T-cell (primary cell): ENCODE results near the gene CST4. TPM values are rescaled to one million over a fixed set of nuclear protein-coding genes. Genes with fewer than 3 reads are reported as not detected.
"Not testable (repeated sequence)": the region's sequence is repeated elsewhere in the genome, so short reads cannot be mapped to it uniquely, and the experiment has no call there.

Experiments used
- ATAC-seq, 4 experiments: fragments of 200-7000 bp in 3 of 4; fragments of 150-1000 bp in 1 of 4; cut with Tn5 transposase; replicated peaks in 1 of 4; 1 replicate in 3 of 4; 2 replicates in 1 of 4; pipeline ENCODE4 v1.10.0; 2021; ENCODE audit warnings: moderate library complexity in 3 of 4, mild to moderate bottlenecking in 2 of 4, moderate number of reproducible peaks in 1 of 4
- CTCF ChIA-PET, 2 donors: fragments of 300-600 bp; sonication (Branson Sonifier 250); formaldehyde crosslinking; loops; one replicate each; lab custom pipeline; 2022; ENCODE audit warnings: antibody characterized with exemption in 2 of 2; lab: Charles Lee
- POLR2A ChIA-PET, 2 donors: fragments of 300-600 bp; sonication (Branson Sonifier 250); formaldehyde crosslinking; loops; one replicate each; lab custom pipeline; 2022; ENCODE audit warnings: antibody characterized with exemption in 2 of 2; lab: Charles Lee
- DNase-seq, 35 experiments: peaks; one replicate each; pipeline versions ENCODE4 v3.0.0 to v3.0.0-alpha.2; 2013 to 2023
- H3K27ac ChIP-seq: one replicate; pipeline ENCODE4 v1.5.1; 2013; ENCODE audit warnings: low read length
- H3K27me3 ChIP-seq, 2 experiments: replicated peaks in 1 of 2; 1 replicate in 1 of 2; 2 replicates in 1 of 2; pipeline versions ENCODE4 v1.6.1 to v1.7.0; 2013; ENCODE audit warnings: low read length in 1 of 2, mixed read lengths in 1 of 2; ENCODE audit not compliant: control insufficient read depth in 2 of 2, insufficient read depth in 2 of 2; ENCODE audit errors: extremely low read depth in 1 of 2
- H3K36me3 ChIP-seq, 2 donors: 1 replicate in 1 of 2; 2 replicates in 1 of 2; pipeline versions ENCODE4 v1.6.1 to v1.7.0; 2013; ENCODE audit warnings: low read length in 1 of 2; ENCODE audit not compliant: control insufficient read depth in 2 of 2, insufficient read depth in 1 of 2; ENCODE audit errors: extremely low read depth in 1 of 2
- H3K4me1 ChIP-seq, 2 experiments: 1 replicate in 1 of 2; 2 replicates in 1 of 2; pipeline versions ENCODE4 v1.6.1 to v1.7.0; 2013; ENCODE audit warnings: low read length in 2 of 2, mixed read lengths in 1 of 2; ENCODE audit not compliant: insufficient read depth in 2 of 2, control insufficient read depth in 1 of 2; ENCODE audit errors: extremely low read depth in 1 of 2
- H3K4me3 ChIP-seq, 2 donors: 1 replicate in 1 of 2; 2 replicates in 1 of 2; pipeline versions ENCODE4 v1.5.1 to v1.7.0; 2013; ENCODE audit warnings: mild to moderate bottlenecking in 2 of 2, low read length in 1 of 2, moderate library complexity in 1 of 2; ENCODE audit not compliant: control insufficient read depth in 1 of 2; ENCODE audit errors: extremely low read depth in 1 of 2
- H3K9me3 ChIP-seq: 2 replicates; pipeline ENCODE4 v1.7.0; 2013
- H3K27ac Mint-ChIP-seq, 2 donors: one replicate each; pipeline ENCODE4 v1.8.0; 2020 to 2021; ENCODE audit warnings: mild to moderate bottlenecking in 2 of 2, mixed read lengths in 2 of 2
- H3K27me3 Mint-ChIP-seq, 2 donors: one replicate each; pipeline ENCODE4 v1.8.0; 2021 to 2022; ENCODE audit warnings: mixed read lengths in 2 of 2
- H3K36me3 Mint-ChIP-seq: one replicate; pipeline ENCODE4 v1.8.0; 2021; ENCODE audit warnings: mixed read lengths
- H3K4me1 Mint-ChIP-seq, 3 donors: one replicate each; pipeline ENCODE4 v1.8.0; 2020 to 2022; ENCODE audit warnings: mixed read lengths in 3 of 3, mild to moderate bottlenecking in 1 of 3
- H3K4me3 Mint-ChIP-seq, 3 donors: one replicate each; pipeline ENCODE4 v1.8.0; 2020 to 2022; ENCODE audit warnings: mild to moderate bottlenecking in 3 of 3, mixed read lengths in 3 of 3, moderate library complexity in 3 of 3
- H3K9me3 Mint-ChIP-seq, 3 donors: one replicate each; pipeline ENCODE4 v1.8.0; 2020 to 2022; ENCODE audit warnings: mixed read lengths in 3 of 3
- WGBS: methylation state at CpG from one replicate; pipeline ENCODE4 v1.1.5; 2013; ENCODE audit warnings: missing lambda C conversion rate; ENCODE audit not compliant: insufficient coverage; 5-methylcytosine and 5-hydroxymethylcytosine counted together
- total RNA-seq, 35 experiments: library from RNA in 6 of 35; stranded (reverse) in 6 of 35; fragments of 120-200 nt in 1 of 35; gene quantifications; one replicate each; pipeline versions ENCODE4 v1.2.1 to v1.2.4 and lab custom pipeline; 2013 to 2026

The CST4 gene
- total RNA-seq, 5 donors from 2014 or later (not counting 1 experiment from before 2014, with no cell fraction given): not detected

DNA sequence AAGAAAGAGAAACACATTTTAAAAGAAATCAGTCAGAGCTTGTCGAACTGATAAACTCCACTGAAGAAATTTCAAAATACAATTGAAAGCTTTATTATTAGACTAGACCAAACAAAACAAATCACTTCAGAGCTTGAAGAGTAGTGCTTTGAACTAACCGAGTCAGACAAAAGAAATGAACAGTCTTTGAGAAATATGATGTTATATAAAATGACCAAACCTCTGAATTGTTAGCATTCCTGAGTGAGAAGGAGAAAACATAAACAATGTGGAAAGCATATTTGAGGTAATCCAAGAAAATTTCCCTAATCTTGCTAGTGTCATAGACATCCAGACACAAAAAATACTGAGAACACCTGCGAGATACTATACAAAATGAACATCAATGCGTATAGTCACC, 13.2 kb upstream of the CST4 start:
- ChIA-PET POLR2A (no interaction called here), CTCF (no interaction called here)
- Mint-ChIP-seq H3K9me3 (no peaks in the 10 kb centered on the region), H3K36me3 (no peaks in the 10 kb centered on the region), H3K4me1 (no peaks in the 10 kb centered on the region), H3K27me3 (peaks cover 6 to 12% of the 10 kb centered on the region in 2 donors), H3K4me3 (no peak overlapping the region), H3K27ac (no peak overlapping the region)
- no peaks in the 10 kb centered on the region for H3K9me3 ChIP-seq
- no peak overlapping the region for H3K27ac ChIP-seq
- peaks cover 0 to 4% of the 10 kb centered on the region in 2 experiments for H3K27me3 ChIP-seq
- H3K4me3 ChIP-seq: no peak overlapping the region
- no peaks in the 10 kb centered on the region for H3K4me1 ChIP-seq
- ATAC-seq (no peak), DNase-seq (no peak)
- H3K36me3 ChIP-seq: no peaks in the 10 kb centered on the region
- no CpG with 5 or more reads among the region's 4 CpGs for WGBS

DNA sequence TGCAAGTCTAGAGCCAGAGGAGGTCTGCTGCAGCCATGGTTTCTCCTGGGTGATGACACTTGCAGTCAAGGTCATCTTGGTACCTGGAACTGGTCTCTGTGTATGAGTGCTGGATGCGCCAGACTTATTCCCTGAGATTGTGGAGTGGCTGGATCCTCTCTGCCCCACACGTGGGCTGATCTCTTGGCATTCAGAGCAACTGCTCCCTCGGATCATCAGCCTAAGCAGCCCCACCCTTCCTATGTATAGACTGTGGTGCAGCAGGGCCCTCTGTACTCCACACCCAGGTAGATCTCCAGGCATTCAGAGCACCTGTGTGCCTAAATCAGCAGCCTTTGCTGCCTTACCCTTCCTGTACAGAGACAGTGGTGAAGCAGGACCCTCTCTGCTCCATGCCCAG, 12.1 kb upstream of the CST4 start:
- Histone ChIP-seq H3K9me3 (no peaks in the 10 kb centered on the region), H3K27ac (no peak overlapping the region), H3K27me3 (peaks cover 0 to 4% of the 10 kb centered on the region in 2 experiments), H3K36me3 (no peaks in the 10 kb centered on the region), H3K4me1 (no peaks in the 10 kb centered on the region), H3K4me3 (no peak overlapping the region)
- Mint-ChIP-seq H3K36me3 (no peaks in the 10 kb centered on the region), H3K27me3 (peaks cover 4 to 12% of the 10 kb centered on the region in 2 donors), H3K9me3 (no peaks in the 10 kb centered on the region), H3K4me3 (no peak overlapping the region), H3K27ac (no peak overlapping the region), H3K4me1 (no peaks in the 10 kb centered on the region)
- CTCF ChIA-PET: no interaction called here
- ATAC-seq (no peak), DNase-seq (no peak)
- POLR2A ChIA-PET: no interaction called here
- WGBS: 65% methylated on average over 2 of the region's 3 CpGs

DNA sequence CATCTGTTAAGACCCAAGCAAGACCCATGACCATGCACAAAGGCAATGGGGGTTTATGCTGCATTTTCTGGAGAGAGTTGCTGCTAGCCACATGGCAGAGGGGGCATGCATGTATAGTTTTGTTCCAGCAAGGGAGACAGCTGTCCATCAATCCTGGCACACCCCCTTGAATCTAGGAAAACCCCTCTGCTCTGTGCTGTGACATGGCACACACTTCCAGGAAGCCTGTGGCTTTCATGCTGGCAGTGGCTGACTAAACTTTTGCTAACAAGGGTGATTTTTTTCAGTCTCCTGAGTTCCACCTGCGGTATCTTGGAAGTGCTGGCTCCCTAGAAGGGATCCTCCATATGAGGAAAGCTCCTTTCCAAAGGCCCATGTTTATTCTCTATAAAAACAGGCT, 9.1 kb upstream of the CST4 start:
- peaks cover 0 to 4% of the 10 kb centered on the region in 2 experiments for H3K27me3 ChIP-seq
- H3K36me3 ChIP-seq: no peaks in the 10 kb centered on the region
- no peak overlapping the region for H3K4me3 Mint-ChIP-seq
- H3K27me3 Mint-ChIP-seq: peaks cover 8 to 17% of the 10 kb centered on the region in 2 donors
- no CpG with 5 or more reads among the region's 1 CpG for WGBS
- CTCF ChIA-PET: no interaction called here
- ATAC-seq (peak in 1 of 4 experiments; percentile 27), DNase-seq (no peak)
- POLR2A ChIA-PET: no interaction called here
- H3K4me3 ChIP-seq: no peak overlapping the region
- H3K27ac Mint-ChIP-seq: no peak overlapping the region
- H3K27ac ChIP-seq: no peak overlapping the region
- no peaks in the 10 kb centered on the region for H3K36me3 Mint-ChIP-seq
- H3K4me1 ChIP-seq: no peaks in the 10 kb centered on the region
- H3K4me1 Mint-ChIP-seq: no peaks in the 10 kb centered on the region
- no peaks in the 10 kb centered on the region for H3K9me3 Mint-ChIP-seq
- H3K9me3 ChIP-seq: no peaks in the 10 kb centered on the region

DNA sequence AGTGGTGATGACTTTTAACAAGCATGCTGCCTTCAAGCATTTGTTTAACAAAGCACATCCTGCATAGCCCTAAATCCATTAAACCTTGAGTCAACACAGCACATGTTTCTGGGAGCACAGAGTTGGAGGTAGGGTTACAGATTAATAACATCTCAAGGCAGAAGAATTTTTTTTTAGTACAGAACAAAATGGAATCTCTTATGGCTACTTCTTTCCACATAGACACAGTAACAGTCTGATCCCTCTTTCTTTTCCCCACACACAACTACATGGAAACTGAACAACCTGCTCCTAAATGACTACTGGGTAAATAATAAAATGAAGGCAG, 6.2 kb upstream of the CST4 start:
- ATAC-seq, CTCF ChIA-PET, POLR2A ChIA-PET, H3K4me1 ChIP-seq, DNase-seq, H3K4me3 ChIP-seq, H3K9me3 ChIP-seq, H3K36me3 ChIP-seq, H3K4me3 Mint-ChIP-seq, H3K27ac ChIP-seq, H3K27ac Mint-ChIP-seq, H3K4me1 Mint-ChIP-seq, H3K36me3 Mint-ChIP-seq, H3K9me3 Mint-ChIP-seq: not testable (repeated sequence)
- peaks cover 0 to 10% of the 10 kb centered on the region in 2 experiments for H3K27me3 ChIP-seq
- peaks cover 8 to 10% of the 10 kb centered on the region in 2 donors for H3K27me3 Mint-ChIP-seq

DNA sequence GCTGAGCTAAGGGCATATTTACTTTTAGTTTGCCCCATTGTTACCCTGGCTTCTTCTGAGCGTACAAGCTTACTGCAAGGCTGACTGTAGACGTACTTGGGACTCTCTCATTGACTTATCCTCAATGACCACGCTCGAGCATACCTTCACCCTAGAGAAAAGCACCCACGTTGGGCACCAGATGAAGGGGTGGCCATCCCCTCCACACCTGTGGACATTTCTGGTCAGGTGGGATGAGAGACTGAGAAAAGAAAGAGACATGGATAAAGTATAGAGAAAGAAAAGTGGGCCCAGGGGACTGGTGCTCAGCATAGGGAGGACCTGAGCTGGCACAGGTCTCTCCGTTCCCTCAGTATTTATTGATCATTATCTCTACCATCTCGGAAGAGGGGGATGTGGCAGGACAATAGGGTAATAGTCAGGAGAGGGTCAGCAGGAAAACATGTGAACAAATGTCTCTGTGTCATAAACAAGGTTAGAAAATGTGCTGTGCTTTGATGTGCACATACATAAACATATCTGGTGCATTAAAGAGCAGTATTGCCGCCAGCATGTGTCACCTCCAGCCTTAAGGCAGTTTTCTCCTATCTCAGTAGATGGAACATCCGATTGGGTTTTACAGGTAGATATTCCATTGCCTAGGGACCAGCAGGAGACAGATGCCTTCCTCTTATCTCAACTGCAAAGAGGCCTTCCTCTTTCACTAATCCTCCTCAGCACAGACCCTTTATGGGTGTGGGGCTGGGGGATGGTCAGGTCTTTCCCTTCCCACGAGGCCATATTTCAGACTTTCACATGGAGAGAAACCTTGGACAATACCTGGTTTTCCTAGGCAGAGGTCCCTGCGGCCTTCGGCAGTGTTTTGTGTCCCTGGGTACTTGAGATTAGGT, 5.6 kb upstream of the CST4 start:
- H3K4me3 ChIP-seq, H3K9me3 Mint-ChIP-seq, H3K4me1 Mint-ChIP-seq, H3K4me3 Mint-ChIP-seq, CTCF ChIA-PET, H3K9me3 ChIP-seq, DNase-seq, POLR2A ChIA-PET, H3K4me1 ChIP-seq, H3K36me3 ChIP-seq, H3K36me3 Mint-ChIP-seq, ATAC-seq, H3K27ac Mint-ChIP-seq, H3K27ac ChIP-seq: not testable (repeated sequence)
- H3K27me3 ChIP-seq: peaks cover 0 to 13% of the 10 kb centered on the region in 2 experiments
- peaks cover 8 to 14% of the 10 kb centered on the region in 2 donors for H3K27me3 Mint-ChIP-seq
- no CpG with 5 or more reads among the region's 12 CpGs for WGBS

DNA sequence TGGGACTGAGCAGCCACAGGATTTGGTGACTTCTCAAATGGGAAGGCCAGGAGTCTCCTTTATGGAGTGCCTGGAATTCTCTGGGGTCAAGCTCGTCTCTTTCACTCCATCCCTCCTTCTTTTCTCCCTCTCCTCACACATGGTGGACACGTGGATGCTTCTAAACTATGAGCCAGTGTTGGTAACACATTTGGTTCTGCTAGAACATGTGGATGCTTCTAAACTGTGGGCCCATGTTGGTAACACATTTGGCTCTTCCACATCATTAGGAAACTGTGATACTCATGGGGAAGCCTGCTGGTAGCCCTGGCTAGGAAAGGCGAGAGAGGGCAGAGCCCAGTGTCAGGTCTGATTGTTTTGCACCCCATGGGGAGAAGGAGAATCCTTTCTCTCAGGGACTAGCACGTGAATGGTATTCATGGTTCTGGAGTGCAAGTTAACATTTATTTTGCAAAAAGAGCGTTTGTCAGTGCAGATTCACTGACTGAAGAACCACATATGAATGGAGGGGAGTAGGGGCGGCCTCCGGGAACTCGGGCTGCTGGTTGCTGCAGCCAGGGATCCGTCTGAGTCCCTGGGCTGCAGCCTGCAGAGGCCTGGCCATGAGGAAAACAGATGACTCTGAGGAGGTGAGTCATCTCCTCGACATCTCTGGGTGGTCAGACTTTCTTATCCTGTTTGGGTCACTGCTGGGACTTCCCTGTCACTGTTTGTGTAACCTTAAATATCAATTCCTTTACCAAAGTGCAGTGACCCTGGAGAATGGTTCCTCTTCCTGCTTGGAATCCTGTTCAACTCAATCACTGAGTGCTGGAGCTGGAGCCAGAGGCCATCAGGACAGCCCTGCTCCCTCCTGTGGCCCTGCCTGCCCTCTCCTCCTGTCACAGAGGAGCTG, 4.1 kb upstream of the CST4 start:
- CTCF ChIA-PET, H3K4me3 Mint-ChIP-seq, H3K27me3 Mint-ChIP-seq, H3K4me1 Mint-ChIP-seq, DNase-seq, H3K36me3 ChIP-seq, H3K36me3 Mint-ChIP-seq, H3K4me3 ChIP-seq, H3K9me3 Mint-ChIP-seq, H3K9me3 ChIP-seq, H3K27ac ChIP-seq, H3K4me1 ChIP-seq, POLR2A ChIA-PET, H3K27ac Mint-ChIP-seq, ATAC-seq: not testable (repeated sequence)
- WGBS: 80% methylated on average over 6 of the region's 10 CpGs
- peaks cover 0 to 13% of the 10 kb centered on the region in 2 experiments for H3K27me3 ChIP-seq
